ENCODE measurements around the gene GTF3C4. TPM values are rescaled to one million over a fixed set of nuclear protein-coding genes. Genes with fewer than 3 reads are reported as not detected.

GTF3C4 gene
- total RNA-seq, 1 donor from 2014 or later = 19.6 TPM

- Mint-ChIP-seq H3K4me3 (ENCODE audit: unreplicated experiment) (no peak overlapping the region), H3K9me3 (ENCODE audit: unreplicated experiment) (peaks cover 3% of the 10 kb centered on the region), H3K27me3 (ENCODE audit: unreplicated experiment) (peaks cover 4% of the 10 kb centered on the region), H3K27ac (ENCODE audit: unreplicated experiment) (no peak overlapping the region), H3K4me1 (ENCODE audit: low read depth, unreplicated experiment) (peaks cover 13% of the 10 kb centered on the region), H3K36me3 (ENCODE audit: unreplicated experiment) (no peaks in the 10 kb centered on the region)
- no peak for TF ChIP-seq CTCF (IDR thresholded peaks at IDR 0.05; ENCODE audit: partially characterized antibody, unreplicated experiment)
- no peak for DNase-seq
Observed at GRCh38 chr9:132674485-132674884, 4.2 kb downstream of the GTF3C4 start.

- H3K27ac Mint-ChIP-seq (ENCODE audit: unreplicated experiment) = no peak overlapping the region
- peaks cover 4% of the 10 kb centered on the region for H3K4me1 Mint-ChIP-seq (ENCODE audit: low read depth, unreplicated experiment)
- no peaks in the 10 kb centered on the region for H3K27me3 Mint-ChIP-seq (ENCODE audit: unreplicated experiment)
- H3K9me3 Mint-ChIP-seq (ENCODE audit: unreplicated experiment) = no peaks in the 10 kb centered on the region
- TF ChIP-seq CTCF (IDR thresholded peaks at IDR 0.05; ENCODE audit: partially characterized antibody, unreplicated experiment) = no peak
- no peaks in the 10 kb centered on the region for H3K36me3 Mint-ChIP-seq (ENCODE audit: unreplicated experiment)
- DNase-seq = no peak
- no peak overlapping the region for H3K4me3 Mint-ChIP-seq (ENCODE audit: unreplicated experiment)
Observed at GRCh38 chr9:132677976-132678375, 7.7 kb downstream of the GTF3C4 start.

GRCh38 chr9:132679946-132680625 lies 9.8 kb downstream of the GTF3C4 start:
- DNase-seq = no peak
- Mint-ChIP-seq H3K27me3 (ENCODE audit: unreplicated experiment) (no peaks in the 10 kb centered on the region), H3K4me1 (ENCODE audit: low read depth, unreplicated experiment) (no peaks in the 10 kb centered on the region), H3K36me3 (ENCODE audit: unreplicated experiment) (no peaks in the 10 kb centered on the region), H3K4me3 (ENCODE audit: unreplicated experiment) (no peak overlapping the region), H3K27ac (ENCODE audit: unreplicated experiment) (no peak overlapping the region), H3K9me3 (ENCODE audit: unreplicated experiment) (no peaks in the 10 kb centered on the region)
- no peak for TF ChIP-seq CTCF (IDR thresholded peaks at IDR 0.05; ENCODE audit: partially characterized antibody, unreplicated experiment)

- H3K4me3 Mint-ChIP-seq (ENCODE audit: unreplicated experiment) = no peak overlapping the region
- DNase-seq = no peak
- H3K9me3 Mint-ChIP-seq (ENCODE audit: unreplicated experiment) = no peaks in the 10 kb centered on the region
- no peaks in the 10 kb centered on the region for H3K36me3 Mint-ChIP-seq (ENCODE audit: unreplicated experiment)
- H3K4me1 Mint-ChIP-seq (ENCODE audit: low read depth, unreplicated experiment) = no peaks in the 10 kb centered on the region
- H3K27ac Mint-ChIP-seq (ENCODE audit: unreplicated experiment) = no peak overlapping the region
- no peak for TF ChIP-seq CTCF (IDR thresholded peaks at IDR 0.05; ENCODE audit: partially characterized antibody, unreplicated experiment)
- no peaks in the 10 kb centered on the region for H3K27me3 Mint-ChIP-seq (ENCODE audit: unreplicated experiment)
Observed at GRCh38 chr9:132681561-132681960, 11.3 kb downstream of the GTF3C4 start.

- DNase-seq = no peak
- Mint-ChIP-seq H3K4me1 (ENCODE audit: low read depth, unreplicated experiment) (no peaks in the 10 kb centered on the region), H3K4me3 (ENCODE audit: unreplicated experiment) (no peak overlapping the region), H3K36me3 (ENCODE audit: unreplicated experiment) (no peaks in the 10 kb centered on the region), H3K9me3 (ENCODE audit: unreplicated experiment) (no peaks in the 10 kb centered on the region), H3K27ac (ENCODE audit: unreplicated experiment) (no peak overlapping the region), H3K27me3 (ENCODE audit: unreplicated experiment) (no peaks in the 10 kb centered on the region)
- TF ChIP-seq CTCF (IDR thresholded peaks at IDR 0.05; ENCODE audit: partially characterized antibody, unreplicated experiment) = no peak
Observed at GRCh38 chr9:132683873-132684272, 13.6 kb downstream of the GTF3C4 start.

Data from glutamatergic neuron (in vitro differentiated cells).